HepG2 (cell line): ENCODE data around the gene SYMPK. TPM values are rescaled to one million over a fixed set of nuclear protein-coding genes. Genes with fewer than 3 reads are reported as not detected.
A peak's percentile ranks its signal among the peaks of the same experiment; 100 is the strongest.

Experiments
- AFF4 ChIP-seq: sonication (generic); formaldehyde crosslinking; IDR thresholded peaks from 2 replicates; pipeline ENCODE4 v1.4.0; 2020; ENCODE audit warnings: missing genetic modification reagents
- LCORL ChIP-seq, 2 experiments: fragments of 450-650 bp in 1 of 2; sonication (generic) in 1 of 2; formaldehyde crosslinking in 1 of 2; IDR thresholded peaks; 2 replicates each; pipeline versions ENCODE4 v1.5.0 to v1.6.1; 2017 to 2020; ENCODE audit warnings: antibody characterized with exemption in 1 of 2, missing genetic modification reagents in 1 of 2
- MIXL1 ChIP-seq: IDR thresholded peaks from 2 replicates; pipeline ENCODE4 v1.6.1; 2016
- SCMH1 ChIP-seq: sonication (generic); formaldehyde crosslinking; IDR thresholded peaks from 2 replicates; pipeline ENCODE4 v1.9.0; 2021; ENCODE audit warnings: missing genetic modification reagents, mild to moderate bottlenecking, borderline replicate concordance
- SNAPC2 ChIP-seq: sonication (generic); formaldehyde crosslinking; IDR thresholded peaks from 2 replicates; pipeline ENCODE4 v1.8.1; 2022; ENCODE audit warnings: mild to moderate bottlenecking, missing genetic modification reagents
- ZFP82 ChIP-seq: sonication (generic); formaldehyde crosslinking; IDR thresholded peaks from 2 replicates; pipeline ENCODE4 v1.5.1; 2020; ENCODE audit warnings: mild to moderate bottlenecking, missing genetic modification reagents, borderline replicate concordance
- polyA plus RNA-seq, 8 experiments: library from polyadenylated mRNA; depleted of rRNA in 3 of 8; stranded (reverse) in 7 of 8; unstranded in 1 of 8; fragments of >200 nt; fragmentation: Illumina TruSeq in 4 of 8; extraction: Trizol in 4 of 8; gene quantifications; 2 replicates each; pipeline versions ENCODE4 v1.2.1 to v1.2.3, GENCODE V29; 2011 to 2016; ENCODE audit warnings: low read depth in 4 of 8, missing spikeins in 1 of 8, mixed read lengths in 1 of 8; ENCODE audit not compliant: insufficient read depth in 1 of 8
- total RNA-seq, 5 experiments: library from RNA; depleted of rRNA; stranded (reverse); fragments of >200 nt; fragmentation: Illumina TruSeq; extraction: Trizol; gene quantifications; 2 replicates each; pipeline ENCODE4 v1.2.3, GENCODE V29; 2016; ENCODE audit warnings: low read depth in 1 of 5
- TF ChIP-seq, protein P1 (sequence below): sonication (generic); formaldehyde crosslinking; IDR thresholded peaks from 2 replicates; pipeline ENCODE4 v1.4.0; 2020; ENCODE audit warnings: missing genetic modification reagents
- TF ChIP-seq, protein P2 (sequence below): sonication (generic); formaldehyde crosslinking; IDR thresholded peaks from 2 replicates; pipeline ENCODE4 v1.9.0; 2022; ENCODE audit warnings: low read depth, missing genetic modification reagents
- TF ChIP-seq, protein P3 (sequence below): sonication (generic); formaldehyde crosslinking; IDR thresholded peaks from 2 replicates; pipeline ENCODE4 v1.5.1; 2020; ENCODE audit warnings: mild to moderate bottlenecking, missing genetic modification reagents, moderate library complexity
- TF ChIP-seq, protein P4 (sequence below): sonication (generic); formaldehyde crosslinking; IDR thresholded peaks from 2 replicates; pipeline ENCODE4 v1.8.0; 2022; ENCODE audit warnings: missing genetic modification reagents, low read depth, mild to moderate bottlenecking, borderline replicate concordance

SYMPK gene
- total and polyA plus RNA-seq, 2 of the 13 experiments (the other 11 are each of a cell fraction or from before 2014, with no cell fraction given): 21.9 to 55.7 TPM

- TF ChIP-seq, protein P1, sequence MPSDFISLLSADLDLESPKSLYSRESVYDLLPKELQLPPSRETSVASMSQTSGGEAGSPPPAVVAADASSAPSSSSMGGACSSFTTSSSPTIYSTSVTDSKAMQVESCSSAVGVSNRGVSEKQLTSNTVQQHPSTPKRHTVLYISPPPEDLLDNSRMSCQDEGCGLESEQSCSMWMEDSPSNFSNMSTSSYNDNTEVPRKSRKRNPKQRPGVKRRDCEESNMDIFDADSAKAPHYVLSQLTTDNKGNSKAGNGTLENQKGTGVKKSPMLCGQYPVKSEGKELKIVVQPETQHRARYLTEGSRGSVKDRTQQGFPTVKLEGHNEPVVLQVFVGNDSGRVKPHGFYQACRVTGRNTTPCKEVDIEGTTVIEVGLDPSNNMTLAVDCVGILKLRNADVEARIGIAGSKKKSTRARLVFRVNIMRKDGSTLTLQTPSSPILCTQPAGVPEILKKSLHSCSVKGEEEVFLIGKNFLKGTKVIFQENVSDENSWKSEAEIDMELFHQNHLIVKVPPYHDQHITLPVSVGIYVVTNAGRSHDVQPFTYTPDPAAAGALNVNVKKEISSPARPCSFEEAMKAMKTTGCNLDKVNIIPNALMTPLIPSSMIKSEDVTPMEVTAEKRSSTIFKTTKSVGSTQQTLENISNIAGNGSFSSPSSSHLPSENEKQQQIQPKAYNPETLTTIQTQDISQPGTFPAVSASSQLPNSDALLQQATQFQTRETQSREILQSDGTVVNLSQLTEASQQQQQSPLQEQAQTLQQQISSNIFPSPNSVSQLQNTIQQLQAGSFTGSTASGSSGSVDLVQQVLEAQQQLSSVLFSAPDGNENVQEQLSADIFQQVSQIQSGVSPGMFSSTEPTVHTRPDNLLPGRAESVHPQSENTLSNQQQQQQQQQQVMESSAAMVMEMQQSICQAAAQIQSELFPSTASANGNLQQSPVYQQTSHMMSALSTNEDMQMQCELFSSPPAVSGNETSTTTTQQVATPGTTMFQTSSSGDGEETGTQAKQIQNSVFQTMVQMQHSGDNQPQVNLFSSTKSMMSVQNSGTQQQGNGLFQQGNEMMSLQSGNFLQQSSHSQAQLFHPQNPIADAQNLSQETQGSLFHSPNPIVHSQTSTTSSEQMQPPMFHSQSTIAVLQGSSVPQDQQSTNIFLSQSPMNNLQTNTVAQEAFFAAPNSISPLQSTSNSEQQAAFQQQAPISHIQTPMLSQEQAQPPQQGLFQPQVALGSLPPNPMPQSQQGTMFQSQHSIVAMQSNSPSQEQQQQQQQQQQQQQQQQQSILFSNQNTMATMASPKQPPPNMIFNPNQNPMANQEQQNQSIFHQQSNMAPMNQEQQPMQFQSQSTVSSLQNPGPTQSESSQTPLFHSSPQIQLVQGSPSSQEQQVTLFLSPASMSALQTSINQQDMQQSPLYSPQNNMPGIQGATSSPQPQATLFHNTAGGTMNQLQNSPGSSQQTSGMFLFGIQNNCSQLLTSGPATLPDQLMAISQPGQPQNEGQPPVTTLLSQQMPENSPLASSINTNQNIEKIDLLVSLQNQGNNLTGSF (CRISPR knock-in tag): 0 out of 2 replicates have a peak, but pooled peaks have one; percentile 18
- TF ChIP-seq, protein P2, sequence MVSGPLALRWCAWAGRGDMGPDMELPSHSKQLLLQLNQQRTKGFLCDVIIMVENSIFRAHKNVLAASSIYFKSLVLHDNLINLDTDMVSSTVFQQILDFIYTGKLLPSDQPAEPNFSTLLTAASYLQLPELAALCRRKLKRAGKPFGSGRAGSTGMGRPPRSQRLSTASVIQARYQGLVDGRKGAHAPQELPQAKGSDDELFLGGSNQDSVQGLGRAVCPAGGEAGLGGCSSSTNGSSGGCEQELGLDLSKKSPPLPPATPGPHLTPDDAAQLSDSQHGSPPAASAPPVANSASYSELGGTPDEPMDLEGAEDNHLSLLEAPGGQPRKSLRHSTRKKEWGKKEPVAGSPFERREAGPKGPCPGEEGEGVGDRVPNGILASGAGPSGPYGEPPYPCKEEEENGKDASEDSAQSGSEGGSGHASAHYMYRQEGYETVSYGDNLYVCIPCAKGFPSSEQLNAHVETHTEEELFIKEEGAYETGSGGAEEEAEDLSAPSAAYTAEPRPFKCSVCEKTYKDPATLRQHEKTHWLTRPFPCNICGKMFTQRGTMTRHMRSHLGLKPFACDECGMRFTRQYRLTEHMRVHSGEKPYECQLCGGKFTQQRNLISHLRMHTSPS (CRISPR knock-in tag): no peak
- TF ChIP-seq SNAPC2 (CRISPR knock-in tag): no peak
- TF ChIP-seq AFF4 (CRISPR knock-in tag): 0 out of 2 replicates have a peak, but pooled peaks have one; percentile 30
- no peak for TF ChIP-seq LCORL (IDR thresholded peaks at IDR 0.05)
- no peak for TF ChIP-seq LCORL (CRISPR knock-in tag; IDR thresholded peaks at IDR 0.05)
- TF ChIP-seq, protein P3, sequence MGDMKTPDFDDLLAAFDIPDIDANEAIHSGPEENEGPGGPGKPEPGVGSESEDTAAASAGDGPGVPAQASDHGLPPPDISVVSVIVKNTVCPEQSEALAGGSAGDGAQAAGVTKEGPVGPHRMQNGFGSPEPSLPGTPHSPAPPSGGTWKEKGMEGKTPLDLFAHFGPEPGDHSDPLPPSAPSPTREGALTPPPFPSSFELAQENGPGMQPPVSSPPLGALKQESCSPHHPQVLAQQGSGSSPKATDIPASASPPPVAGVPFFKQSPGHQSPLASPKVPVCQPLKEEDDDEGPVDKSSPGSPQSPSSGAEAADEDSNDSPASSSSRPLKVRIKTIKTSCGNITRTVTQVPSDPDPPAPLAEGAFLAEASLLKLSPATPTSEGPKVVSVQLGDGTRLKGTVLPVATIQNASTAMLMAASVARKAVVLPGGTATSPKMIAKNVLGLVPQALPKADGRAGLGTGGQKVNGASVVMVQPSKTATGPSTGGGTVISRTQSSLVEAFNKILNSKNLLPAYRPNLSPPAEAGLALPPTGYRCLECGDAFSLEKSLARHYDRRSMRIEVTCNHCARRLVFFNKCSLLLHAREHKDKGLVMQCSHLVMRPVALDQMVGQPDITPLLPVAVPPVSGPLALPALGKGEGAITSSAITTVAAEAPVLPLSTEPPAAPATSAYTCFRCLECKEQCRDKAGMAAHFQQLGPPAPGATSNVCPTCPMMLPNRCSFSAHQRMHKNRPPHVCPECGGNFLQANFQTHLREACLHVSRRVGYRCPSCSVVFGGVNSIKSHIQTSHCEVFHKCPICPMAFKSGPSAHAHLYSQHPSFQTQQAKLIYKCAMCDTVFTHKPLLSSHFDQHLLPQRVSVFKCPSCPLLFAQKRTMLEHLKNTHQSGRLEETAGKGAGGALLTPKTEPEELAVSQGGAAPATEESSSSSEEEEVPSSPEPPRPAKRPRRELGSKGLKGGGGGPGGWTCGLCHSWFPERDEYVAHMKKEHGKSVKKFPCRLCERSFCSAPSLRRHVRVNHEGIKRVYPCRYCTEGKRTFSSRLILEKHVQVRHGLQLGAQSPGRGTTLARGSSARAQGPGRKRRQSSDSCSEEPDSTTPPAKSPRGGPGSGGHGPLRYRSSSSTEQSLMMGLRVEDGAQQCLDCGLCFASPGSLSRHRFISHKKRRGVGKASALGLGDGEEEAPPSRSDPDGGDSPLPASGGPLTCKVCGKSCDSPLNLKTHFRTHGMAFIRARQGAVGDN (CRISPR knock-in tag): peak; percentile 80
- peak; percentile 62; the same call in 1 of the 2 replicates for TF ChIP-seq ZFP82 (CRISPR knock-in tag)
- TF ChIP-seq SCMH1 (CRISPR knock-in tag): no peak
- TF ChIP-seq, protein P4, sequence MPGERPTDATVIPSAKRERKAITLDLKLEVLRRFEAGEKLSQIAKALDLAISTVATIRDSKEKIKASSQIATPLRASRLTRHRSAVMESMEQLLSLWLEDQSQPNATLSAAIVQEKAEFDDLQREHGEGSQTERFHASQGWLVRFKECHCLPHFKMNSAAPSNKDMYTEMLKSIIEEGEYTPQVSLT: no peak
- TF ChIP-seq MIXL1 (CRISPR knock-in tag): no peak
These were observed 1.1 kb upstream of the SYMPK start, which contains the start of gene FOXA3 (continued) for GRCh38 chr19:45863840-45864628.
